ENCODE measurements around the gene RETREG1.
"Not testable (repeated sequence)": the region's sequence is repeated elsewhere in the genome, so short reads cannot be mapped to it uniquely, and the experiment has no call there.

Gene RETREG1

GRCh38 chr5:16446993-16447392 is 169.8 kb downstream of the RETREG1 start:
- no peak for DNase-seq

GRCh38 chr5:16437977-16438376 is 178.8 kb downstream of the RETREG1 start:
- DNase-seq: no peak

GRCh38 chr5:16436065-16436682 is 180.6 kb downstream of the RETREG1 start:
- not testable (repeated sequence) for DNase-seq

- DNase-seq: no peak
These were observed 185.3 kb downstream of the RETREG1 start for GRCh38 chr5:16431490-16431889.

GRCh38 chr5:16430349-16431089 is 186.3 kb downstream of the RETREG1 start:
- DNase-seq: no peak

- DNase-seq: no peak
These were observed 188.4 kb downstream of the RETREG1 start for GRCh38 chr5:16428359-16428758.

GRCh38 chr5:16427587-16427986 is 189.2 kb downstream of the RETREG1 start:
- DNase-seq: no peak
